ENCODE data around the gene REXO2. TPM values are rescaled to one million over a fixed set of nuclear protein-coding genes. Genes with fewer than 3 reads are reported as not detected.

Gene REXO2
- total RNA-seq, 2 donors from 2014 or later: 69.8 to 89.9 TPM

DNA sequence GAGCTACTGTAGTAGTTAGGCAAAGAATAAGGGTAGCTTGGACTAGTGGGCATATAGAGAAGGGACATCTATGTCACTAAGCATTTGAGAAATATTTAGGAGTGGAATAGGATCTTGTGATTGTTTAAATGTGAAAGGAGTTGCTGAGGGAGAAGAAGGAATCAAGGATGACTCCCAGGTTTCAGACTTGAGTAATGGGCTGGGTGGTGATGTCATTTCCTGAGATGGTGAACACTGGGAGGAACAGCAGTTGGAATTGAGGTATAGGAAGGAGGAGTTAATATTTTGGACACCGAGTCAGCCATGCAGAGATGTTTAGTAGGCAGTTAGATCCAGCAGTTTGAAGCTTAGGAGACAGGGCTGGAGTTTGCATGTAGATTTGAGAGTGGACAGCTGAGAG, 40.1 kb downstream of the REXO2 start:
- peaks cover 8% of the 10 kb centered on the region for H3K9me3 ChIP-seq (ENCODE audit: control insufficient read depth, low read length)
- Mint-ChIP-seq H3K9me3 (peaks cover 5% of the 10 kb centered on the region), H3K27ac (no peak overlapping the region), H3K4me3 (no peak overlapping the region), H3K27me3 (ENCODE audit: insufficient read depth) (no peaks in the 10 kb centered on the region), H3K36me3 (ENCODE audit: low read depth) (peaks cover 2% of the 10 kb centered on the region), H3K4me1 (peaks cover 39% of the 10 kb centered on the region)
- no peaks in the 10 kb centered on the region for H3K27me3 ChIP-seq (ENCODE audit: control insufficient read depth, insufficient read depth, low read length, poor library complexity, severe bottlenecking)
- TF ChIP-seq CTCF (conservative IDR thresholded peaks at IDR 0.05): no peak
- H3K4me1 ChIP-seq (ENCODE audit: control insufficient read depth, insufficient read depth, low read length): peaks cover 9% of the 10 kb centered on the region
- no peaks in the 10 kb centered on the region for H3K36me3 ChIP-seq (ENCODE audit: control insufficient read depth, insufficient read depth, low read length)
- H3K9ac ChIP-seq (ENCODE audit: extremely low read depth, low read length, poor library complexity, severe bottlenecking): no peak overlapping the region
- H3K27ac ChIP-seq (ENCODE audit: low read depth, low read length): no peak overlapping the region
- peak overlapping the region; percentile 7 for H3K4me3 ChIP-seq (ENCODE audit: low read length)
- DNase-seq: no peak
- 78 to 91% methylated on average over 1 of the region's 1 CpG for WGBS, 2 experiments (ENCODE audit: insufficient coverage in 1 of 2, insufficient read length in 1 of 2)

DNA sequence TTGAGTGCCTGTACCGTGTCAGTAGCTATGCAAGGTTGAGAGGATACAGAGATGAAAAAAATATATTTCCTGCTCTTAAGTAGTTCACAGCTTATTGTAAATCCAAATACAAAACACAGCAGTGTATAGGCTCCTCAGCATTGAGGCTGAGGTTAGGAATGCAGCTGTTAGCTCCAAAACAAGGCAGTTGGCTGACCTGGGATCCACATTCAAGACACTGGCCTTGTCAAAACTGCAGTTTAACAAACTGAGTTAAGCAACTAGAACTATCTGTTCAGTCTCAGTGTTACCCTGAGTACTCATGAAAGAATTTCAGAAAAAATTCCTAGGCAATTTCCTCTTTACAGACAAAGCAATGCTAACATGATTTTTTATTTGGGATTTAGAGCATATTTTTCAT, 42.8 kb downstream of the REXO2 start:
- Histone ChIP-seq H3K9me3 (ENCODE audit: control insufficient read depth, low read length) (peaks cover 8% of the 10 kb centered on the region), H3K27me3 (ENCODE audit: control insufficient read depth, insufficient read depth, low read length, poor library complexity, severe bottlenecking) (no peaks in the 10 kb centered on the region), H3K27ac (ENCODE audit: low read depth, low read length) (no peak overlapping the region), H3K36me3 (ENCODE audit: control insufficient read depth, insufficient read depth, low read length) (no peaks in the 10 kb centered on the region), H3K4me3 (ENCODE audit: low read length) (no peak overlapping the region), H3K4me1 (ENCODE audit: control insufficient read depth, insufficient read depth, low read length) (peaks cover 9% of the 10 kb centered on the region), H3K9ac (ENCODE audit: extremely low read depth, low read length, poor library complexity, severe bottlenecking) (no peak overlapping the region)
- H3K4me1 Mint-ChIP-seq: peaks cover 39% of the 10 kb centered on the region
- H3K27me3 Mint-ChIP-seq (ENCODE audit: insufficient read depth): no peaks in the 10 kb centered on the region
- H3K36me3 Mint-ChIP-seq (ENCODE audit: low read depth): no peaks in the 10 kb centered on the region
- 73 to 100% methylated on average over 1 of the region's 1 CpG for WGBS, 2 experiments (ENCODE audit: insufficient coverage in 1 of 2, insufficient read length in 1 of 2)
- peak; percentile 50 for DNase-seq
- no peak overlapping the region for H3K27ac Mint-ChIP-seq
- no peak overlapping the region for H3K4me3 Mint-ChIP-seq
- no peak for TF ChIP-seq CTCF (conservative IDR thresholded peaks at IDR 0.05)
- H3K9me3 Mint-ChIP-seq: peaks cover 5% of the 10 kb centered on the region

GRCh38 chr11:114483929-114484328, 44.7 kb downstream of the REXO2 start:
- H3K27ac Mint-ChIP-seq: no peak overlapping the region

More at GRCh38 chr11:114483929-114484328, 44.7 kb downstream of the REXO2 start:
- no peak for DNase-seq
- H3K4me3 Mint-ChIP-seq: no peak overlapping the region
- peaks cover 31% of the 10 kb centered on the region for H3K4me1 Mint-ChIP-seq
- Histone ChIP-seq H3K27me3 (ENCODE audit: control insufficient read depth, insufficient read depth, low read length, poor library complexity, severe bottlenecking) (no peaks in the 10 kb centered on the region), H3K9me3 (ENCODE audit: control insufficient read depth, low read length) (peaks cover 8% of the 10 kb centered on the region), H3K27ac (ENCODE audit: low read depth, low read length) (no peak overlapping the region), H3K9ac (ENCODE audit: extremely low read depth, low read length, poor library complexity, severe bottlenecking) (no peak overlapping the region), H3K4me3 (ENCODE audit: low read length) (no peak overlapping the region), H3K36me3 (ENCODE audit: control insufficient read depth, insufficient read depth, low read length) (no peaks in the 10 kb centered on the region), H3K4me1 (ENCODE audit: control insufficient read depth, insufficient read depth, low read length) (peaks cover 6% of the 10 kb centered on the region)
- H3K9me3 Mint-ChIP-seq: peaks cover 5% of the 10 kb centered on the region
- WGBS, 2 experiments (ENCODE audit: insufficient coverage in 1 of 2, insufficient read length in 1 of 2): 91 to 100% methylated on average over 1 to 2 of the region's 2 CpGs
- H3K27me3 Mint-ChIP-seq (ENCODE audit: insufficient read depth): no peaks in the 10 kb centered on the region
- H3K36me3 Mint-ChIP-seq (ENCODE audit: low read depth): no peaks in the 10 kb centered on the region
- TF ChIP-seq CTCF (conservative IDR thresholded peaks at IDR 0.05): no peak
